GM12892 (cell line): ENCODE data around the gene ECPAS.
"Not testable (repeated sequence)": the region's sequence is repeated elsewhere in the genome, so short reads cannot be mapped to it uniquely, and the experiment has no call there.

ENCODE experiments used
- DNase-seq: peaks from one replicate; pipeline ENCODE4 v3.0.0; 2011; ENCODE audit not compliant: insufficient read length
- FAIRE-seq: peaks from 2 replicates; lab custom pipeline; 2011; peaks lifted over from hg19 to GRCh38; lab: Jason Lieb, UNC
- POLR2A ChIP-seq: IDR thresholded peaks from 2 replicates; pipeline ENCODE4 v1.6.1; 2011; ENCODE audit warnings: low read depth, low read length, control low read depth
- POLR2AphosphoS5 ChIP-seq: IDR thresholded peaks from 2 replicates; pipeline ENCODE4 v1.6.1; 2011; ENCODE audit warnings: low read depth, low read length, control low read depth
- TAF1 ChIP-seq: IDR thresholded peaks from 2 replicates; pipeline ENCODE4 v1.6.1; 2011; ENCODE audit warnings: low read depth, mild to moderate bottlenecking, control low read depth, low read length, borderline replicate concordance

ECPAS gene

GRCh38 chr9:111458139-111459009 lies 25.8 kb downstream of the ECPAS start:
- TF ChIP-seq TAF1 (no peak), POLR2AphosphoS5 (no peak), POLR2A (no peak)
- FAIRE-seq (no peak), DNase-seq (no peak)

- DNase-seq (no peak), FAIRE-seq (peak; percentile 27)
- TF ChIP-seq POLR2A (no peak), TAF1 (no peak), POLR2AphosphoS5 (no peak)
These were observed 27.7 kb downstream of the ECPAS start for GRCh38 chr9:111456529-111456928.

- no peak for DNase-seq
- TF ChIP-seq TAF1 (no peak), POLR2A (no peak), POLR2AphosphoS5 (no peak)
- FAIRE-seq = no peak
These were observed 28.5 kb downstream of the ECPAS start for GRCh38 chr9:111455638-111456037.

- no peak for DNase-seq
- TF ChIP-seq TAF1 (no peak), POLR2AphosphoS5 (no peak)
- no peak for FAIRE-seq
These were observed 29.4 kb downstream of the ECPAS start for GRCh38 chr9:111454751-111455150.

GRCh38 chr9:111451570-111451969 lies 32.6 kb downstream of the ECPAS start:
- DNase-seq (no peak), FAIRE-seq (no peak)
- no peak for TF ChIP-seq POLR2A
- TF ChIP-seq TAF1 = no peak
- no peak for TF ChIP-seq POLR2AphosphoS5

- no peak for TF ChIP-seq POLR2AphosphoS5
- TF ChIP-seq TAF1 = no peak
- TF ChIP-seq POLR2A = no peak
- no peak for FAIRE-seq
- no peak for DNase-seq
These were observed 34.1 kb downstream of the ECPAS start for GRCh38 chr9:111450124-111450523.

- no peak for FAIRE-seq
- DNase-seq = no peak
- TF ChIP-seq POLR2AphosphoS5 = no peak
- TF ChIP-seq TAF1 = no peak
- TF ChIP-seq POLR2A = no peak
These were observed 34.5 kb downstream of the ECPAS start for GRCh38 chr9:111449705-111450104.

- DNase-seq, FAIRE-seq: not testable (repeated sequence)
These were observed 38.4 kb downstream of the ECPAS start for GRCh38 chr9:111445799-111446198.

GRCh38 chr9:111443454-111443853 lies 40.7 kb downstream of the ECPAS start:
- no peak for TF ChIP-seq TAF1
- TF ChIP-seq POLR2AphosphoS5 = no peak
- TF ChIP-seq POLR2A = no peak
- no peak for FAIRE-seq
- DNase-seq = no peak

- no peak for FAIRE-seq
- no peak for DNase-seq
- no peak for TF ChIP-seq POLR2AphosphoS5
- no peak for TF ChIP-seq TAF1
- no peak for TF ChIP-seq POLR2A
These were observed 41.7 kb downstream of the ECPAS start for GRCh38 chr9:111442360-111443027.

GRCh38 chr9:111440226-111440625 lies 44.0 kb downstream of the ECPAS start:
- DNase-seq (no peak), FAIRE-seq (no peak)
- TF ChIP-seq TAF1 (no peak), POLR2A (no peak), POLR2AphosphoS5 (no peak)

GRCh38 chr9:111438541-111439235 lies 45.5 kb downstream of the ECPAS start:
- DNase-seq = no peak

More at GRCh38 chr9:111438541-111439235, 45.5 kb downstream of the ECPAS start:
- TF ChIP-seq POLR2A (no peak), POLR2AphosphoS5 (no peak), TAF1 (no peak)
- no peak for FAIRE-seq
